GM23248 (cell line): ENCODE measurements around the gene GTF2A2. TPM values are rescaled to one million over a fixed set of nuclear protein-coding genes. Genes with fewer than 3 reads are reported as not detected.
A peak's percentile ranks its signal among the peaks of the same experiment; 100 is the strongest.
"Not testable (repeated sequence)": the region's sequence is repeated elsewhere in the genome, so short reads cannot be mapped to it uniquely, and the experiment has no call there.

Experiments used
- DNase-seq: peaks from one replicate; pipeline ENCODE4 v3.0.0-alpha.2; 2015
- H2AFZ ChIP-seq: fragments of 200-600 bp; sonication (generic); 2 replicates; pipeline ENCODE4 v1.6.1; 2016; ENCODE audit warnings: antibody characterized with exemption
- H3F3A ChIP-seq: fragments of 200-600 bp; sonication (generic); 2 replicates; pipeline ENCODE4 v1.6.1; 2016; ENCODE audit warnings: mild to moderate bottlenecking, antibody characterized with exemption, mixed run types; ENCODE audit not compliant: insufficient read depth
- H3K27ac ChIP-seq: fragments of 200-600 bp; sonication (generic); 2 replicates; pipeline ENCODE4 v1.5.1; 2016; ENCODE audit warnings: mild to moderate bottlenecking
- H3K27me3 ChIP-seq: fragments of 200-600 bp; sonication (generic); replicated peaks from 2 replicates; pipeline ENCODE4 v1.6.1; 2016; ENCODE audit warnings: mild to moderate bottlenecking; ENCODE audit not compliant: insufficient read depth
- H3K36me3 ChIP-seq: fragments of 200-600 bp; sonication (generic); 2 replicates; pipeline ENCODE4 v1.6.1; 2016; ENCODE audit warnings: low read depth, mild to moderate bottlenecking
- H3K4me1 ChIP-seq: fragments of 200-600 bp; sonication (generic); 2 replicates; pipeline ENCODE4 v1.6.1; 2016; ENCODE audit warnings: mild to moderate bottlenecking; ENCODE audit not compliant: insufficient read depth
- H3K4me2 ChIP-seq: fragments of 200-600 bp; sonication (generic); one replicate; pipeline ENCODE4 v1.6.1; 2016; ENCODE audit warnings: mild to moderate bottlenecking; ENCODE audit not compliant: unreplicated experiment
- H3K4me3 ChIP-seq: fragments of 200-600 bp; sonication (generic); 2 replicates; pipeline ENCODE4 v1.5.1; 2016; ENCODE audit warnings: mild to moderate bottlenecking
- H3K79me2 ChIP-seq: fragments of 200-600 bp; sonication (generic); 2 replicates; pipeline ENCODE4 v1.6.1; 2016; ENCODE audit warnings: mild to moderate bottlenecking; ENCODE audit not compliant: insufficient read depth
- H3K9ac ChIP-seq: fragments of 200-600 bp; sonication (generic); 2 replicates; pipeline ENCODE4 v1.6.1; 2016; ENCODE audit warnings: mild to moderate bottlenecking
- H3K9me2 ChIP-seq: fragments of 200-600 bp; sonication (generic); 2 replicates; pipeline ENCODE4 v1.6.1; 2016; ENCODE audit warnings: mixed run types, mild to moderate bottlenecking, moderate library complexity; ENCODE audit not compliant: insufficient read depth
- H3K9me3 ChIP-seq: fragments of 200-600 bp; sonication (generic); one replicate; pipeline ENCODE4 v1.6.1; 2017; ENCODE audit warnings: low read depth
- H4K20me1 ChIP-seq: fragments of 200-600 bp; sonication (generic); 2 replicates; pipeline ENCODE4 v1.6.0; 2016; ENCODE audit not compliant: insufficient read depth
- EZH2 ChIP-seq: fragments of 200-600 bp; sonication (generic); IDR thresholded peaks from 2 replicates; pipeline ENCODE4 v1.6.1; 2018; ENCODE audit warnings: antibody characterized with exemption, mild to moderate bottlenecking; ENCODE audit not compliant: insufficient read depth, poor library complexity, severe bottlenecking
- EZH2phosphoT487 ChIP-seq: fragments of 200-600 bp; sonication (generic); IDR thresholded peaks from 2 replicates; pipeline ENCODE4 v1.6.1; 2018; ENCODE audit warnings: antibody characterized with exemption, moderate library complexity, mild to moderate bottlenecking, low read depth; ENCODE audit not compliant: insufficient read depth
- WGBS, 2 experiments: methylation state at CpG; one replicate each; pipeline ENCODE4 v1.1.6; 2015 to 2017; ENCODE audit warnings: low lambda C conversion rate in 2 of 2, low coverage in 1 of 2; ENCODE audit errors: missing lambda C conversion rate in 2 of 2; 5-methylcytosine and 5-hydroxymethylcytosine counted together
- in situ Hi-C: fragments of 300-500 bp; cut with MboI; formaldehyde crosslinking; loops from 2 replicates; pipeline ENCODE4 v1.15.0; 2020
- polyA plus RNA-seq: library from polyadenylated mRNA; unstranded; fragments of >200 nt; fragmentation: Nextera tagmentation; extraction: Ambion mirVana; gene quantifications from 2 replicates; pipeline ENCODE4 v1.2.1, GENCODE V29; 2016
- total RNA-seq: library from RNA; depleted of rRNA; stranded (reverse); fragments of >200 nt; shearing (Covaris generic); gene quantifications from 2 replicates; pipeline ENCODE4 v1.2.3, GENCODE V29; 2014

Gene GTF2A2
- total and polyA plus RNA-seq, 2 experiments from 2014 or later: 30.8 to 247 TPM

GRCh38 chr15:59699810-59700431 lies 42.6 kb upstream of the GTF2A2 start:
- Histone ChIP-seq H3K27me3 (no peaks in the 10 kb centered on the region), H3K36me3 (no peaks in the 10 kb centered on the region), H4K20me1 (no peaks in the 10 kb centered on the region), H3K4me3 (no peak overlapping the region), H3K9ac (no peak overlapping the region), H3K9me3 (no peaks in the 10 kb centered on the region), H3F3A (no peaks in the 10 kb centered on the region), H3K4me1 (peaks cover 7% of the 10 kb centered on the region), H2AFZ (no peak overlapping the region), H3K4me2 (peak overlapping the region; percentile 29), H3K27ac (no peak overlapping the region), H3K9me2 (no peaks in the 10 kb centered on the region), H3K79me2 (no peaks in the 10 kb centered on the region)
- in situ Hi-C loops: no loop called here
- TF ChIP-seq EZH2 (no peak), EZH2phosphoT487 (no peak)
- peak; percentile 54 for DNase-seq
- 71 to 73% methylated on average over 4 of the region's 4 CpGs for WGBS, 2 experiments

- H3K4me1 ChIP-seq, H3K27ac ChIP-seq, in situ Hi-C loops: not testable (repeated sequence)
Measured at GRCh38 chr15:59698065-59698464, 40.8 kb upstream of the GTF2A2 start.

GRCh38 chr15:59696332-59696731 lies 39.0 kb upstream of the GTF2A2 start:
- no peaks in the 10 kb centered on the region for H3K9me3 ChIP-seq
- peaks cover 7% of the 10 kb centered on the region for H3K4me1 ChIP-seq
- TF ChIP-seq EZH2phosphoT487 (no peak), EZH2 (no peak)
- H3K36me3 ChIP-seq: no peaks in the 10 kb centered on the region
- 67 to 74% methylated on average over 4 of the region's 4 CpGs for WGBS, 2 experiments
- no peak overlapping the region for H3K27ac ChIP-seq
- H3K4me3 ChIP-seq: no peak overlapping the region
- DNase-seq: no peak
- no peaks in the 10 kb centered on the region for H3K9me2 ChIP-seq
- H4K20me1 ChIP-seq: no peaks in the 10 kb centered on the region
- H3K79me2 ChIP-seq: no peaks in the 10 kb centered on the region
- no peak overlapping the region for H3K9ac ChIP-seq
- H3K27me3 ChIP-seq: no peaks in the 10 kb centered on the region
- H2AFZ ChIP-seq: no peak overlapping the region
- no peaks in the 10 kb centered on the region for H3F3A ChIP-seq
- in situ Hi-C loops: no loop called here
- H3K4me2 ChIP-seq: no peak overlapping the region

More at GRCh38 chr15:59698065-59698464, 40.8 kb upstream of the GTF2A2 start:
- not testable (repeated sequence) for H3F3A ChIP-seq, H3K4me2 ChIP-seq, H3K27me3 ChIP-seq, H3K4me3 ChIP-seq, H3K9me3 ChIP-seq, H3K9ac ChIP-seq, H3K36me3 ChIP-seq, H3K79me2 ChIP-seq, H2AFZ ChIP-seq, H4K20me1 ChIP-seq, H3K9me2 ChIP-seq, DNase-seq
- WGBS, 2 experiments: 83 to 85% methylated on average over 4 of the region's 4 CpGs

- Histone ChIP-seq H3K9me2 (no peaks in the 10 kb centered on the region), H3F3A (peaks cover 12% of the 10 kb centered on the region; the same call in 1 of the 2 replicates), H4K20me1 (no peaks in the 10 kb centered on the region), H2AFZ (no peak overlapping the region), H3K27ac (no peak overlapping the region), H3K4me3 (no peak overlapping the region), H3K79me2 (no peaks in the 10 kb centered on the region), H3K9ac (no peak overlapping the region), H3K36me3 (no peaks in the 10 kb centered on the region), H3K4me1 (peaks cover under 1% of the 10 kb centered on the region), H3K27me3 (no peaks in the 10 kb centered on the region), H3K4me2 (no peak overlapping the region), H3K9me3 (no peaks in the 10 kb centered on the region)
- TF ChIP-seq EZH2 (no peak), EZH2phosphoT487 (no peak)
- DNase-seq: no peak
- 76 to 90% methylated on average over 1 of the region's 1 CpG for WGBS, 2 experiments
- in situ Hi-C loops: no loop called here
Measured at GRCh38 chr15:59694779-59695178, 37.5 kb upstream of the GTF2A2 start.
